ENCODE measurements around the gene SPECC1. TPM values are rescaled to one million over a fixed set of nuclear protein-coding genes. Genes with fewer than 3 reads are reported as not detected.
A peak's percentile ranks its signal among the peaks of the same experiment; 100 is the strongest.

SPECC1 gene
- total and polyA plus RNA-seq, 7 donors, result 10.9 to 98.3 (median 43.5) TPM

GRCh38 chr17:20067711-20068110 is 58.6 kb downstream of the SPECC1 start:
- no peak overlapping the region for H3K27ac ChIP-seq
- H3K9me3 ChIP-seq, result no peaks in the 10 kb centered on the region
- no peak for DNase-seq
- H3K36me3 ChIP-seq, result no peaks in the 10 kb centered on the region
- H3K4me1 ChIP-seq, result peaks cover 0 to 13% (median 11%) of the 10 kb centered on the region in 4 donors
- TF ChIP-seq POLR2AphosphoS5 (IDR thresholded peaks at IDR 0.05) (no peak), EP300 (IDR thresholded peaks at IDR 0.05) (no peak)
- TF ChIP-seq, protein P1, sequence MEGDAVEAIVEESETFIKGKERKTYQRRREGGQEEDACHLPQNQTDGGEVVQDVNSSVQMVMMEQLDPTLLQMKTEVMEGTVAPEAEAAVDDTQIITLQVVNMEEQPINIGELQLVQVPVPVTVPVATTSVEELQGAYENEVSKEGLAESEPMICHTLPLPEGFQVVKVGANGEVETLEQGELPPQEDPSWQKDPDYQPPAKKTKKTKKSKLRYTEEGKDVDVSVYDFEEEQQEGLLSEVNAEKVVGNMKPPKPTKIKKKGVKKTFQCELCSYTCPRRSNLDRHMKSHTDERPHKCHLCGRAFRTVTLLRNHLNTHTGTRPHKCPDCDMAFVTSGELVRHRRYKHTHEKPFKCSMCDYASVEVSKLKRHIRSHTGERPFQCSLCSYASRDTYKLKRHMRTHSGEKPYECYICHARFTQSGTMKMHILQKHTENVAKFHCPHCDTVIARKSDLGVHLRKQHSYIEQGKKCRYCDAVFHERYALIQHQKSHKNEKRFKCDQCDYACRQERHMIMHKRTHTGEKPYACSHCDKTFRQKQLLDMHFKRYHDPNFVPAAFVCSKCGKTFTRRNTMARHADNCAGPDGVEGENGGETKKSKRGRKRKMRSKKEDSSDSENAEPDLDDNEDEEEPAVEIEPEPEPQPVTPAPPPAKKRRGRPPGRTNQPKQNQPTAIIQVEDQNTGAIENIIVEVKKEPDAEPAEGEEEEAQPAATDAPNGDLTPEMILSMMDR (IDR thresholded peaks at IDR 0.05), result no peak
- no peaks in the 10 kb centered on the region for H3K27me3 ChIP-seq
- H3K4me3 ChIP-seq, result no peak overlapping the region
- intact Hi-C loops (cut with DNase I), result no loop called here
- 90 to 92% methylated on average over 4 of the region's 4 CpGs for WGBS, 2 donors

- no peaks in the 10 kb centered on the region for H3K27me3 ChIP-seq
- 78 to 90% methylated on average over 3 of the region's 3 CpGs for WGBS, 2 donors
- H3K36me3 ChIP-seq, result no peaks in the 10 kb centered on the region
- H3K4me1 ChIP-seq, result peaks cover 0 to 11% (median 9%) of the 10 kb centered on the region in 4 donors
- intact Hi-C loops (cut with DNase I), result no loop called here
- no peak overlapping the region for H3K4me3 ChIP-seq
- DNase-seq, result no peak
- TF ChIP-seq, protein P1 (IDR thresholded peaks at IDR 0.05), result no peak
- TF ChIP-seq POLR2AphosphoS5 (IDR thresholded peaks at IDR 0.05) (no peak), POLR2A (IDR thresholded peaks at IDR 0.05) (no peak), EP300 (IDR thresholded peaks at IDR 0.05) (no peak)
- H3K9me3 ChIP-seq, result no peaks in the 10 kb centered on the region
- no peak overlapping the region for H3K27ac ChIP-seq
Observed at GRCh38 chr17:20068445-20068844, 59.3 kb downstream of the SPECC1 start.

DNA sequence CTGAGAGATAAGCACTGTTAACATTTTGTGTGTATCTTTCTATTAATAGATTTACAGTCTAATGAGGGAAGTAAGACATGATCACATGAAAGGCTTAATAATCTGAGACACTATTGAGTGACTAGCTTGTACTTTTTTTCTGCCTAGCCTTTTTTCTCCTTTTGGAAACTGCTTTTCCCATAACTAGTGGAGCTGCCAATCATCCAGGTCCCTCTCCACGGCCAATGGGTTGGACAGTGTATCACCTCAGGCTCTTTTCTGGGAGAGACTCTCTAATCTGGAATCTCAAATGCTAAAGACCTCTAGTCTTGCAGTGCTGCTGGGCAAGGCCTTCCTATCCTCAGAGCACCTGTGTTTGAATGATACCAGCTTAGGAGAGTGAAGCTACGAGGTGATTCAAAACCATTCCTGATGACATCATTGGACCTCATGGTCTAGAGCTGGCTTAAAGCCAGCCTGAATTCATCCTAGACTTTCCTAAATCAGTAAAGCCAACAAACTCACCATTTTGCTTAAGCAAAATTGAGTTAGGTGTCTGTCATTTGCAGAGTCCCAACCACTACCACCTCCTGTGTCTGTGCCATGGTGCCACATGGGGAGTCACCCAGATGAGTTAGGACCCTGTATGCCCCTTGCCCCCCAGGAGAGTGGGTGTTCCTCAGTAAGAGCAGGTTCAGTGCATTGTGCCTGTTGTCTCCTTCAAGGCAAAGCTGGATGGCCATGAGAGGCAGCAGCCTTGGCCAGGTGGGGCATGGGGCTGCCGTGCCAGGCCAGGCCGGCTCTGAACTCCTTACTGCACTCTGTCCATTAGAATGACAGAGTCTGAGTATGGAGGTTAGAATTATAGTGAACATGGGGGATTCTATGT is 62.9 kb downstream of the SPECC1 start:
- intact Hi-C loops (cut with DNase I), result no loop called here
- TF ChIP-seq POLR2A (IDR thresholded peaks at IDR 0.05), result no peak
- TF ChIP-seq EP300 (IDR thresholded peaks at IDR 0.05), result no peak
- TF ChIP-seq, protein P1 (IDR thresholded peaks at IDR 0.05), result no peak
- H3K4me3 ChIP-seq, result no peak overlapping the region
- no peak for DNase-seq
- H3K4me1 ChIP-seq, result no peaks in the 10 kb centered on the region
- H3K27ac ChIP-seq, result no peak overlapping the region
- no peaks in the 10 kb centered on the region for H3K36me3 ChIP-seq
- H3K9me3 ChIP-seq, result no peaks in the 10 kb centered on the region
- H3K27me3 ChIP-seq, result no peaks in the 10 kb centered on the region
- WGBS, 2 donors, result 87% methylated on average over 4 of the region's 4 CpGs

GRCh38 chr17:20072692-20072992 is 63.5 kb downstream of the SPECC1 start:
- Histone ChIP-seq H3K27me3 (no peaks in the 10 kb centered on the region), H3K4me3 (no peak overlapping the region), H3K4me1 (no peaks in the 10 kb centered on the region), H3K9me3 (no peaks in the 10 kb centered on the region), H3K27ac (peak overlapping the region in 1 of 4 donors; percentile 27), H3K36me3 (no peaks in the 10 kb centered on the region)
- intact Hi-C loops (cut with DNase I), result no loop called here
- 83 to 92% methylated on average over 3 of the region's 3 CpGs for WGBS, 2 donors
- no peak for DNase-seq
- no peak for TF ChIP-seq POLR2A (IDR thresholded peaks at IDR 0.05)
- TF ChIP-seq POLR2AphosphoS5 (IDR thresholded peaks at IDR 0.05), result no peak
- TF ChIP-seq EP300 (IDR thresholded peaks at IDR 0.05), result no peak
- TF ChIP-seq, protein P1 (IDR thresholded peaks at IDR 0.05), result no peak

All from sigmoid colon (tissue), 7 donors.